ENCODE measurements around the gene FBXO34.
"Not testable (repeated sequence)": the region's sequence is repeated elsewhere in the genome, so short reads cannot be mapped to it uniquely, and the experiment has no call there.

Gene FBXO34

DNA sequence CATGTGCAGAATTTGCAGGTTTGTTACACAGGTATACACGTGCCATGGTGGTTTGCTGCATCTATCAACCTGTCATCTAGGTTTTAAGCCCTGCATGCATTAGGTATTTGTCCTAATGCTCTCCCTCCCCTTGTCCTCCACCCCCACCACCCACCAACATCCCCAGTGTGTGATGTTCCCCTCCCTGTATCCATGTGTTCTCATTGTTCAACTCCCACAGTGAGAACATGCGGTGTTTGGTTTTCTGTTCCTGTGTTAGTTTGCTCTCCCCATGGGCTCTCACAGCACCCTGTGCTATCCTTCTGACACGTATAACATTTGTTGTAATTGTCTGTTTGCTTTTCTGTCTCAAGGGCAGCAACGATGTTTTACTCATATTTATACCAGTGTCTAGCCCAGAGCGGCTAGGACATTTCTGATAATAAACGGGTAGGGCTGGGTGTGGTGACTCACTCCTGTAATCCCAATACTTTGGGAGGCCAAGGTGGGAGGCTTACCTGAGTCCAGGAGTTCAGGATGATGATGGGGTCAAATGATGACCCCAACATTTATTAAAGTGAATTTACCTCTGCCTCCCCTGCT lies 73.5 kb downstream of the FBXO34 start:
- DNase-seq (ENCODE audit: extremely low read depth in 1 of 2, low read depth in 1 of 2), result not testable (repeated sequence)

DNA sequence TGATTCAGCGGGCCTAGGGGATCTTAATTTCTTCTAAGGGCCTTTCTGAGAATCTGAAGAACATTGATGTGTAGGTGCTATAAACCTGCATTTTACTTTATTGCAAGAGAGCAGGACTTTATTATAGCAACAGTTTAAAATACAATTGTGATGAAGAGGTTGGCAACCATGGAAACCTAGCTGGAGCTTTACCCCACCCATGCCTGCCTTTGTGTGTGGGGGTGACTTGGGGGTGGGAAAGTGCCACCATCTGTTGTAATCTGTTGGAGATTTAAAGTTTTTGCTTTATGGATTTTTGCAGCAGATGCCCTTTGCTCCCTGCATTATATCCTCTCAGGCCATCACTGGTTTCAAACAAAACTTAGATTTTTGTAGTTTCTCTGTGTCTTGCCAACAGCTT lies 75.8 kb downstream of the FBXO34 start:
- no peak for DNase-seq (ENCODE audit: extremely low read depth in 1 of 2, low read depth in 1 of 2)

DNA sequence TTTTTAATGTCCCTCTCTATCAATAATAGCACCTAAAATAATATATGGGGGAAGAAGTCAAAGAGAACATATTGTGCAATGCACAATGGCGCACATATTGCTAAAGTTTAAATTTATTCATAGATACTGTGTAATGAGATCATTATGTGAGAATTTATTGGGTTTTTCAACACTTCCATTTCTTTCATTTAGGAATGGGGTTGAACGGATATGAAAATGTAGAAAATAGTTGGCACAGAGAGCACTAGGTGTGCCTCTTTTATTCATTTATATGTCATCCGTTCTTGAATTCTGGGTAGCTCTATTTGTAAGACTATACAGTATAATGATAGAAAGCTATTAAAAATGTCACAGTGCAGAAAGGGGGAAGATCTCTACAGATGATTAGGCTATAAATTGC lies 76.5 kb downstream of the FBXO34 start:
- DNase-seq (ENCODE audit: extremely low read depth in 1 of 2, low read depth in 1 of 2), result no peak

DNA sequence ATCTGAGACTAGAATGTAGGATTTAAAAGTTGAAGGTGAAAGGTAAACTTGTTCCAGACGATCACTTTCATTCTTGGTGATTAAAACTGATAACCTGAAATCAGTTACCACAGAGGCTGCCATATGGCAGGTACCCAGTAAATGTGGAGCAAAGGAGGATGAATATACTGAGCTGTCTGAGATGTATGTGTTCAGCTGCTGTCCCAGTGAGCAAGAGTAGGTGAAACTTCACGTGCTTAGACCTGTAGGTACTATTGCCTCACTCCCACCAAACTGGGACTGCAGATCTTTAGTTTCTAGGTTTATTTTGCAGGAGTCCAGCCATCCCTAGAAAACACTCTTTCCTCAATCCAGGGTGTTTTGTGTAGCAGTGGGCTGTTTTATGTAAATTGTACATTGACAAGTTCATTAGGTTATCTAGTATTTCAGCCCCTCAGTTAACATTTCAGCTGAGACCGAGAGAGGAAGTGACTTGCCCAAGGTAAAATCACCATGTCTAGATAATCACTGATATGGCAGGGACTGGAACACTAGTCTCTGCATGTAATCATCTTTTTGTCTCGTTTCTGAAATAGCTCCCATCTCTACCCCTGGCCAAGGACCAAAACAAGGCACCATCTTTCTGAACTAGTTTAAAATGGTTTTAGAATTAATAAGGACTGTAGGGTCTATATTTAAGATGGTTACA lies 77.7 kb downstream of the FBXO34 start:
- no peak for DNase-seq (ENCODE audit: extremely low read depth in 1 of 2, low read depth in 1 of 2)

DNA sequence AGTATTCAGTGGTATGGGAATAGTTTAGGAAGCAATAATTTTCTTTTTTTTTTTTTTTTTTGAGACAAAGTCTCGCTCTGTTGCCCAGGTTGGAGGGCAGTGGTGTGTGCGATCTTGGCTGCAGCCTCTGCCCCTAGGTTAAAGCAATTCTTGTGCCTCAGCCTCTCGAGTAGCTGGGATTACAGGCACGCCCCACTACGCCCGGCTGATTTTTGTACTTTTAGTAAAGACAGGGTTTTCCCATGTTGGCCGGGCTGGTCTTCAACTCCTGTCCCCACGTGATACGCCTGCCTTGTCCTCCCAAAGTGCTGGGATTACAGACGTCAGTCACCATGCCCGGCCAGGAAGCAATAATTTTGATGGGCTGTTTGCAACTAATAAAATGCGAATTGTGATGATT lies 78.3 kb downstream of the FBXO34 start:
- DNase-seq (ENCODE audit: extremely low read depth in 1 of 2, low read depth in 1 of 2), result no peak

DNA sequence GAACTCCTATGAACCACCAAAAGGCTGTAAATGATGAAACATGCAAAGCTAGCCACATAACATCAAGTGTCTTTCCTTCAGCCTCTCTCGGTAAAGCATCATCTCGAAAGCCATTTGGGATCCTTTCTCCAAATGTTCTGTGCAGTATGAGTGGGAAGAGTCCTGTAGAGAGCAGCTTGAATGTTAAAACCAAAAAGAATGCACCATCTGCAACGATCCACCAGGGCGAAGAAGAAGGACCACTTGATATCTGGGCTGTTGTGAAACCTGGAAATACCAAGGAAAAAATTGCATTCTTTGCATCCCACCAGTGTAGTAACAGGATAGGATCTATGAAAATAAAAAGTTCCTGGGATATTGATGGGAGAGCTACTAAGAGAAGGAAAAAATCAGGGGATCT lies 79.2 kb downstream of the FBXO34 start:
- no peak for DNase-seq (ENCODE audit: extremely low read depth in 1 of 2, low read depth in 1 of 2)

DNA sequence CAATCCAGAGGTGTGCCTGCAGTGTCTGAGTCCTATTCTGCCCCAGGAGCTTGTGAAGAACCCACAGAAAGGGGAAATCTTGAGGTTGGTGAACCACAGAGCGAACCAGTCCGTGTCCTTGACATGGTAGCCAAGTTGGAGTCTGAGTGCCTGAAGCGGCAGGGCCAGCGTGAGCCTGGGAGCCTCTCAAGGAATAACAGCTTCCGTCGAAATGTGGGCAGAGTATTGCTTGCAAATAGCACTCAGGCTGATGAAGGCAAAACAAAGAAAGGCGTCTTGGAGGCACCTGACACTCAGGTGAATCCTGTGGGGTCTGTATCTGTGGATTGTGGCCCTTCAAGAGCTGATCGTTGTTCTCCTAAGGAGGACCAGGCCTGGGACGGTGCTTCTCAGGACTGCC lies 79.9 kb downstream of the FBXO34 start:
- no peak for DNase-seq (ENCODE audit: extremely low read depth in 1 of 2, low read depth in 1 of 2)

DNA sequence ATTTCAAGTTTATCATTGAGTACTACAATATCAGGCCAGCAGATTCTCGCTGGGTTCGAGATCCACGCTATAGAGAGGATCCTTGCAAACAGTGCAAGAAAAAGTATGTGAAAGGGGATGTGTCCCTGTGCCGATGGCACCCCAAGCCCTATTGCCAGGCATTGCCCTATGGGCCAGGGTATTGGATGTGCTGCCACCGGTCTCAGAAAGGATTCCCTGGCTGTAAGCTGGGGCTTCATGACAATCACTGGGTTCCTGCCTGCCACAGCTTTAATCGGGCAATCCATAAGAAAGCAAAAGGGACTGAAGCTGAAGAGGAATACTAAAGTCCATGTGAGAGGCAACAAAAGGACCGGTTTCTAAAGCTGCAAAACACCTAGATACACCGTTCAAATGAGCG lies 81.0 kb downstream of the FBXO34 start:
- DNase-seq (ENCODE audit: extremely low read depth in 1 of 2, low read depth in 1 of 2), result no peak

DNA sequence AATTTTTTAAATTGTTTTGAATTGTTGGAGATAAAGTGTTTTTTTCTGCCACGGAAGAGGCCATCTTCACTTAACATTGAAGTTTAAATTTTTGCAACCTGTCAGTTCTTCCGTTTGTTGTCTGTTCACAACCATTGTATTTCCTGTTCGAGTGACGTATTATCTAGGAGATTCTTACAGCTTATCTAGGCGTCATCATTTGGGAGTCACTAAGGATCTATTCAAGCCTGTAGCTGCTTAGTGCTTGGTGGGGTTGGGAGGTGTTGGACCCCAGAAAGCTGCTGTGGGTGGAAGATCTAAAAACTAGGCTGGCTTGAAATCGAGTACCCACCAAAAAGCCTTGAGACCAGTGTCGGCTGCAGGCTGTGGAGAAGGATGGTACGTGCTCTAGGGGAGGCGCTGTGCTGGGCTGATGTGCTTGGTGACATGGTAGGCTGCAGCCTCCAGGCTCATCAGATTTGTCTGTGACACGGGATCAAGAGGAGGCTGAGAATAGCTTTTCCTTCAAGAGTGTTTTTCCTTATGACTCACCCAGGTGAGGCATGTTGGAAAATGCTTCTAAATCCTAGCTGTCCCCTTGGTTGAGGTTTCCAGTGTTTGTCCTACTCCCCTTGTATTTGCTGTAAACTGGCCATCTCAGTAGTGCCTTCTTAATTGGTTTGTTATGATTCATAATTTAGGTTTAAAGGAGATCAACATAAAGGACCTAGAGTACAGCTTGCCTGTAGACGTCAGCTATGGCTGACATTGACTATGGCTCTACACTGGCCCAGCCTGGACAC lies 82.7 kb downstream of the FBXO34 start:
- DNase-seq (ENCODE audit: extremely low read depth in 1 of 2, low read depth in 1 of 2), result no peak

DNA sequence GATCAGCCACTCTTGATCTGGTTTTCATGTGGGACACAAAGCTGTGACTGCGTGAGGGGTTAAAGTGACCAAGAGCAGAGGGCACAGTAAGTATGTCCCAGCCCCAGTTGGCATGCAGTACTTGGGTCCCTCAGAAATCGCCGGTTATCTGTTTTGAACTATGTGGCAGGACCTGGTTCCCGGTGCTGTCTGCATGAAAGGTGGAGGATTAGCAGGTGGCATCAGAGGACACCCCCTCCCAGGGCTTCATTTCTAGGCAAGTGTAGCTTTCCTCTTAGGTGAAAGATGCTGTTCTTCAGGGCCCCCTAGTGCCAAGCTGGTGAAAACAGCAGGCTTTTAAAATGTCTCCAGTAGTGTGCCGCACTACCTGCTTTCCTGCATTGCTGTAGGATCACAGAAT lies 83.3 kb downstream of the FBXO34 start:
- DNase-seq (ENCODE audit: extremely low read depth in 1 of 2, low read depth in 1 of 2), result no peak

DNA sequence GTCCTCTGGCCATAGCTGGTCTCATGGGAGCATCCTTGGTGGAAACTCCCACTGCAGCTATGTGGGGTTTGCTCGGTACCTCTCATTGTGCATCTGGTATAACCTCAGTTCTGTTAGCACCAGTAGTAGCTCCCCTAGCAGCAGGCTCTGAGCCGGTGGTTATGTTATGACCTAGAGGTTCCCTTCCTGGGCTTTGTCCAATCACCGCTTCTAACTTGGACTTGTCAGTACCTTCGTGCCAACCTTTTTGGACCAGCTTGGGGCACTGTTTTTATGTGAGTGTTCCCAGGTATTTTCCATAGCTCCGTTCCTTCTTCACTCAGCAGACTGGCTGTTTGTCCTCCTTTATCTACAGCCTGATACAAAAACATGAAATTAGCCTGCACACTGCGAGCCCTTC lies 84.7 kb downstream of the FBXO34 start:
- DNase-seq (ENCODE audit: extremely low read depth in 1 of 2, low read depth in 1 of 2), result no peak

DNA sequence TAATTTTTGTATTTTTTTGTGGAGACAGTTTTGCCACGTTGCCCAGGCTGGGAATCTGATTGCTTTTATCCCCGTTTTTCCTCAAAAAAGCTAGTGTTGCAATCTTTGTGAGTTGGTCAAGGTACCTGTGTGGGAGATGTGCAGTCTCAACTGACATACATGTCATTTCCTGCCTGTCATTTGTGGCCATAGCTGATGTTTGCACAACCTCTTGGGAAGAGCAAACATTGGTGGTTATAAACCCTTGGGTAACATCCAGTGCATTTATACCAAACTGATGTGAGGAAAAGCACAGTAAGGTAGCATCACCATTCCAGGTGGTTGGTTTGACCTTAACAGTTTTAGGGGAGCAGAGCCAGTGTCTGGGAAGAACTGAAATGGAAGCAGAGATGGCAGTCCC lies 85.7 kb downstream of the FBXO34 start:
- no peak for DNase-seq (ENCODE audit: extremely low read depth in 1 of 2, low read depth in 1 of 2)

DNA sequence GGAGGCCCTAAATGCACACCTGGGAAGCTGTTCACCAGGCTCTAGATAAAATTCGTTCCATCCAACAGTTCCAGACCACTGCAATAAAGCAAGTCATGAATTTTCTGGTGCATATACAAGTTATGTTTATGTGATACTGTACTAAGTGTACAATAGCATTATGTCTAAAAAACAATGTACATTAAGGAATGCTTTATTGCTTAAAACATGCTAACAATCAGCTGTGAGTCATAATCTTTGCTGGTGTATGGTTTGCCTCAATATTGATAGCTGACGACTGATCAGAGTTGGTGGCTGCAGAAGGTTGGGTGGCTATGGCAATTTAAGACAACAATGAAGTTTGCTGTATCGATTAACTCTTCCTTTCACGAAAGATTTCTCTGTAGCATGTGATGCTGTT lies 88.1 kb downstream of the FBXO34 start:
- no peak for DNase-seq (ENCODE audit: extremely low read depth in 1 of 2, low read depth in 1 of 2)

DNA sequence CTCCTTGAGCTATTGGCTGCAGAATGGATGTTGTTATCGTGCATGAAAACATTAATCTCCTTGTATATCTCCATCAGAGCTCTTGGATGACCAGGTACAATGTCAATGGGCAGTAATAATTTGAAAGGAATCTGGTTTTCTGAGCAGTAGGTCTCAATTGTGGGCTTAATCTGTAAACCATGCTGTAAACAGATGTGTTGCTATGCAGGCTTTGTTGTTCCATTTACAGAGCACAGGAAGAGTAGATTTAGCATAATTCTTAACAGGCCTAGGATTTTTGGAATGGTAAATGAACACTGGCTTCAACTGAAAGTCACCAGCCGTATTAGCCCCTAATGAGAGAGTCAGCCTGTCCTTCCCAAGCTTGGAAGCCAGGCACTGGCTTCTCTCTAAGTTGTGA lies 90.0 kb downstream of the FBXO34 start:
- no peak for DNase-seq (ENCODE audit: extremely low read depth in 1 of 2, low read depth in 1 of 2)

DNA sequence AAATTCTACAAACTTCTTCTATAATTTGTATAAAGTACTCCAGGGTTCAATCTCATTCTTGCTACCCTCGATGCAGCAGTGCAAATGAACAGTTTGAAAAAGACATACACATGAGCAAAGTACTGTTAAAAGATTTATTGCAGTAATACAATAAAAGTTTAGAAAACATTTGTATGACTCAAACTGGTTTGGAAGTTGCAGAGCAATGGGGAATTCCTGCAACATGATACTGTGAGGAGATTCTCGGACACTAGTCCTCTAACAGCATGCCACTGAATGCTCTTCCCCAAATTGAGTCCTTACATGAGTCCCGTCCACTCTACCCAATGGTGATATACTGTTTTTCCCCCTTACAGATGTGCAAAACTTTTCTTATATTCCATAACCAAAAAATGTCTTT lies 95.0 kb downstream of the FBXO34 start:
- no peak for DNase-seq (ENCODE audit: extremely low read depth in 1 of 2, low read depth in 1 of 2)

DNA sequence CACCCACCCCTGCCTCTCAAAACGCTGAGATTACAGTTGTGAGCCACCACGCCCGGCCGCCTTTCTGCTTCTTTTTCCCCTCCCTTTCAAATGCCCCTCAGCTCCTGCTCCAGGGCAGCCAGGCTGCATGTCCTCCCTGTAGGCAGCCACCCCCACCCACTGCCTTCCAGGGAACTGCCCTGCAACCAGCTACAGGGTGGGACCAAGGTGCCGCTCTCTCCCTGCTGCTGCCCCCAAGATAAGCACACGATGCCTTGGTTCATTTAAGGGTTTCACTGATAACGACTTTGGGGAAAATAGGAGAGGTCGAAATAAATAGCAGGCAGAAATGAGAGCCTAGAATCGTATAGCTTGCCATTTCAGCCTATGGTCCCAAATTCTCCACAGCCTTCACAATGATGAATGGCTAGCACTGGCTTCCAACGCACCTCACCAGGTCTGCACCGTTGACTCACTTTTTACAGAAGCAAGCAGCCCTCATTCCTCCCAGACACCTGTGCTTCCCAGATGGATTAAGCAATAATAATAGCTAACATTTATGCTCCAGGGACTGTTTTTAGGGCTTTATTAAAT lies 99.7 kb downstream of the FBXO34 start:
- DNase-seq (ENCODE audit: extremely low read depth in 1 of 2, low read depth in 1 of 2), result no peak

DNA sequence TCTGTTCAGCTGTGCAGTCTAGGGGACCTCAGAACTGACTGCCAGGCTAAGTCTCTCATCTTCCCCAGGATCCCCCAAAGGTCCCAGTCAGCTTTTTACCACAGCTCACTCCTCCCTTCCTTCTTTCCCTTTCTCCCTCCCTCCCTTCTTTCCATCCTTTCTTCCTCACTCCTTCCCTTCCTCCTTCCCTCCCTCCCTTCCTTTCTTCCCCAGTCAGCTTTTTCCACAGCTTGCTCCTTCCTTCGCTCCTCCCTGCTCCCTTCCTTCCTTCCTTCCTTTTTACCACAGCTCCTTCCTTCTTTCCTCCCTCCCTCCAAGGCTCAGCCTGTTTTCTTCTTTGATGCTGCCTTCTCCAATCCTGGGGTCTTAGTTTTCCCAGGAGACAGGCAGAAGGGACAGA lies 101.2 kb downstream of the FBXO34 start:
- no peak for DNase-seq (ENCODE audit: extremely low read depth in 1 of 2, low read depth in 1 of 2)

DNA sequence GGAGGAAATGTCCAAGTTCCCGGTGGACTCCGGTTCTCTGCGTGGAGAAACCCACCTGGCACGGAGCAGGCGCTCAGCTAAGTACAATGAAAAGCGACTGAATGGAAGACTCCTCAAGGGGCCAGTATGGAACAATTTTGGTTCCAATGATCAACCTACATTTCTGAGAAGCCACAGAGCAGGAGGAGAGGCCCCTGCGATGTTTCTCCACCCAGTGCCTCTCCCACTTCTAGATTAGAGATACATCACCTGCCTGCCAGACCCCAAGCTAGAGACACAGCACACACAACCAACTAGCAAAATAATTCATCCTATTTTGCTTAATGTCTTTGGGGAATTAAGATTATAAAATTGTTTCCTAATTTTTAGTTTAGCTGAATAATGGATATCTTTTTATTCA lies 101.6 kb downstream of the FBXO34 start:
- DNase-seq (ENCODE audit: extremely low read depth in 1 of 2, low read depth in 1 of 2), result no peak

DNA sequence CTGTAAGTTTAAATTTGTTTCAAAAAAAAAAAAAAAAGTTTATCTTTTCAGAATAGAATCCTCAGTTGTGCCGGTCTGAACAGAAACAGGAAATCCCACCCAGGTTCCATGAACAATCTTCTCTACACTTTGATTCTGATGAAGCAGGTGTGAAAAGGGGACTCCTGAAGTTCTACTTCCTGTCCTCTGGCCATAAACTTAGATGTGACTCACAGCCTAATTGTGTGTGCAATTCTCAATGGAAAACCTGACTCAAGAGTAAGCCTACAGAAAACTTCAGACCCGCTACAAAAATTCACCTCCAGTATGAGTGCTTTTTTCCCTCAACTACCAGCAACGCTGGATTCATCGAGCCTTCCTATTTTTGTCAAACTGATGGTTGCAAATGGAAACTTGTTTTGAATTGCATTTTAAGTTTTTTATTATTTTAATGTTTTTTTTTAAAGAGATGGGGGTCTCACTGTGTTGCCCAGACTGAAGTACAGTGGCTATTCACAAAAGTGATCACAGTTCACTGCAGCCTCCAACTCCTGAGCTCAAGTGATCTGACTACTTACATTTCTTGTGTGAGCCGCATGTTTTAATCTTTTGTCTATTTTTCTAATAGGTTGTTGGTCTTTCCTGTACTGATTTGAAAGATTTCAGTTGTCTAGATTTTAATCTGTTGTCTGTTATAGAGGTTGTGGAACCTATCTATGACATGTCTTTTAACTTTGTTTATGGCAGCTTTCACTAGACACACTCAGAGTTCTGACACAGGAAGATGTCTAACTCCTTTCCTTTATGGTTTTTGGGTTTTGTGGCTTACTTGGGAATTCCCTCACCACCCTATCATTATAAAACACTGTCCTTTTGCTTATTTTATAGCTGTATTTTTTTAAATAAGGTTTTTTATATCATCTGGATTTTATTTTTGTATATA lies 102.8 kb downstream of the FBXO34 start:
- DNase-seq (ENCODE audit: extremely low read depth in 1 of 2, low read depth in 1 of 2), result peak in 1 of 2 donors; percentile 8

DNA sequence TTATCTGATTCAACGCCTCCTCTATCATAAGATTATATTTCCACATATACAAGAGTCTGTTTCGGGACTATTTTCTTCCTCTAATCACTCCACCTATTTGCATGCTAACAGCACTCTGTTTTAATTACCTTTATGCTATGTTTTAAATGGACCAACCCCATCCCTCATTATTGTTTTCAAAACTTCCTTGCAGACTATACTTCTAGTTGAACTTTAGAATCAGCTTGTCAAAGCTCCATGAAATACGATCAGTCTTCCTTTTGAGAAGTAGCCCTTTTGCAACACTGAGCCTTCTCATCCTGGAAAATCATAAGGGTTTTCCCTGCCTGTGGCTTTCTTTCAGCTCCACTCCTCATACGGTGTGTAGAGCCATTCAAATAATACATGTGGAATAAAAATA lies 103.5 kb downstream of the FBXO34 start:
- DNase-seq (ENCODE audit: extremely low read depth in 1 of 2, low read depth in 1 of 2), result no peak

DNA sequence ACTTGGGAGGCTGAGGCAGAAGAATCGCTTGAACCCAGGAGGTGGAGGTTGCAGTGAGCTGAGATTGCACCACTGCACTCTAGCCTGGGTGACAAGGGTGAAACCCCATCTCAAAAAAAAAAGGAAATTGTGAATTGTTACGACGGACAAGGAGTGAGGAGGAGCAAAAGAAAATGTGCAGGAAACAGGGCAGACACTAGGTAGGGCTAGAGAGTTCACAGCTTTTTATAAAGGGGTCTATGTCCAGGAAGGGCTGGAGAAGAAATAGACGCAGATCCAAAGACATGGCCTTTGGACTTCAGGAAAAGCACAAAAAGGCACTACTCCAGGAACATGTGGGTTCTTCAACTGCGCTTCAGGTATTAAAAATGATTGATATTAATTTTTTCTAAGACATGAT lies 106.0 kb downstream of the FBXO34 start:
- no peak for DNase-seq (ENCODE audit: extremely low read depth in 1 of 2, low read depth in 1 of 2)
